Activated CD4-positive, alpha-beta T cell treated with anti-CD3 and anti-CD28 coated beads for 4 hours (primary cell): ENCODE results near the gene NADSYN1.
"Not testable (repeated sequence)": the region's sequence is repeated elsewhere in the genome, so short reads cannot be mapped to it uniquely, and the experiment has no call there.

ENCODE experiments used
- DNase-seq, 2 donors: peaks; one replicate each; pipeline ENCODE4 v3.0.0-alpha.2; 2020

NADSYN1 gene

GRCh38 chr11:71495286-71496230 lies 42.6 kb downstream of the NADSYN1 start:
- DNase-seq, result no peak

DNA sequence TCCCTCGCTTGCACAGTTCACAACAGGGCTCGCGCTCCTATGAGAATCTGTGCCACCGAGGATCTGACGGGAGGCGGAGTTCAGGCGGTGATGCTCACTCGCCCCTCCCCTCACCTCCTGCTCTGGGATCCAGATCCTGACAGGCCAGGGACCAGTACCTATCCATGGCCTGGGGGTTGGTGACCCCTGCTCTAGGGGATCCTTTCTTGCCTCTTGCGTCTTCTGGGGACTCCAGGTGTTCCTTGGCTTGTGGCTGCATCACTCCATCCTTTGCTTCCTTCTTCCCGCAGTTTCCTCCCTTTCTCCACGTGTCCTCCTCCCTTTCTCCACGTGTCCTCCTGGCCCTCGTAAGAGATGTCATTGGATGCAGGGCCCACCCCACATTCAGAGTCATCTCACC lies 43.4 kb downstream of the NADSYN1 start:
- no peak for DNase-seq

- no peak for DNase-seq
These were observed 45.1 kb downstream of the NADSYN1 start for GRCh38 chr11:71498091-71498490.

DNA sequence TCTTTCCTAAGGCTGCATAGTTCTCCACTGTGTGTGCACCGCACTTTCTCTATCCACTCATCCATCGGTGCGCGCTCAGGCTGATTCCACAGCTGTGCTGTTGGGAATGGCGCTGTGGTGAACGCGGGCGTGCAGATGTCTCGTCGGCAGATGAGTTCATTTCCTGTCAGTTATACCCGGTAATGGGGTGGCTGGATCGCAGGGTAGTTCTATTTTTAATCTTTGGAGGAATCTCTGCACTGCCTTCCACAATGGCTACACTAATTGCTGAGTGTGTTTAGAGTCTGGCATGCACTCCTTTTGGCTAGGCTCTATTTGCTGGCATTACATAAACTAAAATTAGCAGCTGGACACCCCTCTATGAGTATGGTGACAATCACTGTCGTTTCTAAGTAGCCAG lies 46.1 kb downstream of the NADSYN1 start:
- no peak for DNase-seq

GRCh38 chr11:71499546-71499945 lies 46.5 kb downstream of the NADSYN1 start:
- DNase-seq, result no peak

DNA sequence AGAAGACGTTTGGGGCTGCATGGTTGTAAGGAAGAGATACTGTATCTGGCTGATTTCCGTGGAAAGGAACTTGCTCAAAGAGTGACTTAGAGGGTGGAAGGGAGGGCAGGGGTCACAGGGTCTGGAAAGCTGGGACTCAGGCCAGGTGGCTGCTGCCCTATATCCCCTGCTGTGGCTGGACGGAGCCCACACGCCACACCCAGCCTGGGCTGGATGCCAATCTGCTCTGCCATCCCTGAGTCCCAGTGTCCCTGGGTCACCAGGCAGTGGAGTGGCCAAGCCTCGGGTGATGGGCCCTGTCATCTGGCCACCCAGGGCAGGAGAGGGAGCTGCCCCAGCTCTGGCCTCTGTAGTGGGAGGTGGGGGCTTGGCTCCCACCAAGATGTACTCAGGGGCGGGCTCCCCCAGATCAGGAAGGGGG lies 47.6 kb downstream of the NADSYN1 start:
- no peak for DNase-seq

- DNase-seq, result no peak
These were observed 48.3 kb downstream of the NADSYN1 start for GRCh38 chr11:71501071-71501985.

DNA sequence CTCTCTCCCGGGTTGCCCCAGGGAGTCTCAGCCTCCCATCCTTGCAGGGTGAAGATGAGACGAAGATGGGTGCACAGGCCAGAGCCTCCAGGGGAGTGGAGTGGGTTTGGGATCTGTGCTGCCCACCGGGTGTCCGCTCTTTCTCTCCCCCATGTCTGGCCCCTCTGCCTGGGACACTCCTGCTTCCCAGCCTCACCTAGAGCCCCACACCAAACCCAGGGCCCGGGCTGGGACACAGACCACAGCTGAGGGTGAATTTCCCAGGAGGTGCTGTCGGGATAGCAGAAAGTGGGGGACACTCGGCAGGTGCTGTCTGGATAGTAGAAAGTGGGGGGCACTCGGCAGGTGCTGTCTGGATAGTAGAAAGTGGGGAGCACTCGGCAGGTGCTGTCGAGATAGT lies 49.0 kb downstream of the NADSYN1 start:
- DNase-seq, result no peak

DNA sequence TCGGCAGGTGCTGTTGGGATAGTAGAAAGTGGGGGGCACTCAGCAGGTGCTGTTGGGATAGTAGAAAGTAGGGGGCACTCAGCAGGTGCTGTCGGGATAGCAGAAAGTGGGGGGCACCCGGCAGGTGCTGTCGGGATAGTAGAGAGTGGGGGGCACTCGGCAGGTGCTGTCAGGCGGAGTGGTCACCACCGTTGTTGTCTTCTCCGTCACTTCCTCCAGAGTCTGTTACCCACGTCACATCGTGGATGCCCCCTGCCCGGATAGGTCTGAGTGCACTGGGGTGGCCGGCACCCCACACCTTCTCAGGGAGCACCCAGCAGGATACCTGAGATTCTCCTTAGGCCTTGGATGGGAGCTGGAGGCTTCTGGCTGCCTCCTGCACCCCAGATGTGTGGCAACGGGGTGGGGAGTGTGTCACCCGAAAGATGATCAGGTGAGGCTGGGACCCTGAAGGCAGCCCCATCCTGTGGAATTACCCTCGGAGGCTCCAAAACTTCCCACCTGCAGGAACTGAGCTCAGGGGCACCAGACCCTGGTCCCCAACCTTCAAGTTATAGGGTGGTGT lies 50.0 kb downstream of the NADSYN1 start:
- no peak for DNase-seq

DNA sequence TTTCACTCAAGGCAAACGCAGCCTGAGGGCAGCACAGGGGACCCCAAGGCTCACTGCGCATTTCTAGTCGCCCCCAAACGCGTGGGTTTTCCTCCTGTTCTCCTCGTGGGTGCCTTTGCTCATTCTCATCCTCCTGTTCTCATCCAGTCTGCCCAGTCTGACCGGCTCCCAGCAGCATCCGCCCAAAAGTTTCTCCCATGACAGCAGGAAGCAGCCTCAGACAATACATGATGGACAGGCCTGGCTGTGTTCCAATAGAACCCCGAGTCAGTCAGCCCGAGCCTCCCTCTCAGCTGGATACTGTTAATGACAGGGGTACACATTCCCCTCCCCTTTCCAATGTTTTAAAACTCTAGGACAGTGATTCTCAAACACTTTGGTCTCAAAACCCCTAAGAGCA lies 51.5 kb downstream of the NADSYN1 start:
- DNase-seq, result no peak

GRCh38 chr11:71505001-71505400 lies 52.0 kb downstream of the NADSYN1 start:
- no peak for DNase-seq

- no peak for DNase-seq
These were observed 52.8 kb downstream of the NADSYN1 start for GRCh38 chr11:71505781-71506180.

DNA sequence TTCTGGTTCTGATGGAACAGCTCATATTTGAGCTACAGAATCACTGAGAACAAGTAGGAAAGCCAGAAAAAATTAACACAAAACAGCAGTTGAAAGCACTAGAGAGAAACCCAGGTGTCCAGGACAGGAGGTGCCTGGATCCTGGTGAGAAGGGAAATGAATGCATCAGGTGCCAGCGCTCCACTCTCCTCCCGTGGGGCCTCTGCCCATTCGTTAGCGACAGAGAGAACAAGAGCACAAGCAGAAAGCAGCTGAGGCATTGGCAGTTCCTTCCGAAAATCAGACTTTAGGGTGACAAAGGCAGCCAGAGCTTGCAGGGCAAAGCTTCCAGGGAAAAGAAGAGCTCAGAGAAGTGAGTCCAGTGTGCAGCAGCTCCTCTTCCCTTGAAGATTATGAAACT lies 54.1 kb downstream of the NADSYN1 start:
- DNase-seq, result no peak

DNA sequence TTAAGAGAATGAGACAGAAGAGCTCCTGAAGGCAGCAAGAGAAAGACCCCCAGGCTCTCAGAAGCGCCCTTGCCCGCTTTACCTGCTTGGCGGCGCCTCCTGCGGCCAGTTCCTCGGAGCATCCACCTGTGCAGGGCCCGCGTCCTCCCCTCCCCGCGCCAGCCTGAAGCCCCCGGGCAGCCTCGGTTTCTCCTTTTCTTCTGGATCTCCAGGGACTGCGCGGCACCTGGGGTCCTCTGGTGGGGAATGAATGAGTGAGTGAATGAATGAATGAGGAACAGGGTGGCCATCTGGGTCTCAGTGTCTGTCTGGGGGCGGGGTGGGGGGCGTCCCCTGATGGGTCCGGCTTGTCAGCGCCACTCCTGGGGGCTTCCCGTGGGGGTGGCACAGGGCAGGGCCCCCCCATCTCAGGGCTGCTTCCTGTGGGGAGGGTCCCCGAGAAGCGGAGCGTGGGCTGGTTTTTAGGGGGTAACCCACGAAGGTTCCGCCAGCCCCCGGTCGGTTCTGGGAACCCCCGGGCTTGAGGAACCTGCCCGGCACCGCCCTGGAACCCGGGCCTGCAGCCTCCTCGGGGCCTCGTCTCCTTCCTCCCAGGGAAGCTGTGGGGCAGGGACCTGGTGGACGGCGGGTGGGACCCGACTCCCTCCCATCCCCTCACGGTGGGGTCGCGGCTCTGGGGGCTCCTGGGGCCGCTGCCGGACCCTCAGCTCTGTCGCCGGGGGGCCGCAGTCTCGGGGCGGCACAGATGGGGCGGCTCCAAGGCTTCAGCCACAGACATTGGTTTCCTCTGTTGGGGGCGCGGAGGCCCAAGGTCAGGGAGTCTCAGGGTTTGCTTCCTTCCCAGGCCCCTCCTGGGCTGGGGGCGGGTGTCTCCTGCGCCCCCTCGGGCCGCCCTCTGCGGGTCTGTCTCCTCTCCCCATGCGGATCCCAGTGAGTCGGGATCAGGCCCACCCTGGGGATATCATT lies 65.8 kb downstream of the NADSYN1 start:
- no peak for DNase-seq

GRCh38 chr11:71519546-71519945 lies 66.5 kb downstream of the NADSYN1 start:
- DNase-seq, result no peak

GRCh38 chr11:71525188-71525937 lies 72.4 kb downstream of the NADSYN1 start:
- DNase-seq, result no peak

DNA sequence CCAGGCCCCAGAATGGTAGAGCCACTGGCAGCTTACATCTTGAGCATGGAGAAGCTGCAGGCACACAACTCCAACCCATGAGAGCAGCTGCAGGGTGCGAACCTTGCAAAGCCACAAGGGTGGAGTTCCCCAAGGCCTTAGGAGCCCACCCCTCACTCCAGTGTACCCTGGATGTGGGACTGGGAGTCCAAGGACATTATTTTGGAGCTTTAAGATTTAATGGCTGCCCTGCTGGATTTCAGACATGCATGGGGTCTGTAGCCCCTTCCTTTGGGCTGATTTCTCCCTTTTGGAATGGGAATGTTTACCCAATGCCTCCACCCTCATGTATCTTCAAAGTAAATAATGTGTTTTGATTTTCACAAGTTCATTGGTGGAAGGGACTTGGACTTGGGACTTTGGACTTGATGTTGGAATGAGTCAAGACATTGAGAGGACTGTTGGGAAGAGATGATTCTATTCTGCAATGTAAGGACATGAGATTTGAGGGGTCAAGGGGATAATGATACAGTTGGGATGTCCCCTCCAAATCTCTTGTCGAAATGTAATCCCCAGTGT lies 73.0 kb downstream of the NADSYN1 start:
- no peak for DNase-seq

GRCh38 chr11:71526796-71527575 lies 74.0 kb downstream of the NADSYN1 start, which contains the start of gene KRTAP5-7:
KRTAP5-7 (plus strand) TSS chr11:71527267; CDS start chr11:71527301, 34 bp downstream.
- not testable (repeated sequence) for DNase-seq

DNA sequence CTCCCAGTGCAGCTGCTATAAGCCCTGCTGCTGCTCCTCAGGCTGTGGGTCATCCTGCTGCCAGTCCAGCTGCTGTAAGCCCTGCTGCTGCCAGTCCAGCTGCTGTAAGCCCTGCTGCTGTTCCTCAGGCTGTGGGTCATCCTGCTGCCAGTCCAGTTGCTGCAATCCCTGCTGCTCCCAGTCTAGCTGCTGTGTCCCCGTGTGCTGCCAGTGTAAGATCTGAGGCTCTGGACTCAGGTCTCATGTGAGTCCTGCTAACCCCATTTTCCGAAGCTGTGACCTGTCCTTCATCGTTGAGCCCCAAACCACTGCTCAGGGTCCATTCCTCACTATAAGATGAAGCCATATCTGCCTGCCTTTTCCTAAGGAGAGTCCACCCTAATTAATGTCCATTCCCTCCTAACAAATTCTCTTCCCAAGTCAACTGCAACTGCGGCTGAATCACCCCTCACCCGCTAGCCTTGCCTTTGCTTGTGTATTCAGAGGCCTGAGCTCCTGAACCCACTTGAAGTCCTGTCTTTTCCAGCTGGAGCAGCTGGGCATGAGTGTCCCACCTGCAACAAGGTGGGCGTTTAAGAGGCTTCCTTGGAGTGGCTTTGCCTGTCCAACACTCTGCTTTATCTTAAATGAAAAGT lies 74.7 kb downstream of the NADSYN1 start:
- DNase-seq, result no peak

DNA sequence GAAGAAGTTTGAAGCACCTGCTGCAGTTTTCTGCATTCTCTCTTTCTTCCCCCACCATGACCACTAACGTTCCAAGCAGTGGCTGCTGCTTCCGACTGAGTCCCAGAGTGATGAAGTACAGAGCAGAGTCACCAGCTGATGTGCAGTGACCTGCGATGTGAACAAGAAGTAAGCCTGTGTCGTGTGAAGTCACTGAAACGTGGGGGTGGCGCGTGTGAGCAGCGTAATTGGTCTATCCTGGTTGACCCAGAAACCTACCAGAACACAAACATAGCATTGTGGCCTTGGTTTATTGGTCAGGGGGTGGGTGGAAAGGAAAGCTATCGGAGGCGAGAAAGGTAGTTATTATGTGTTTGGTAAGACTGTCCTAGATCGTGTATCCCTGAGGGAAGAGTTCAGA lies 77.6 kb downstream of the NADSYN1 start:
- DNase-seq, result no peak
